GM12878 (cell line): ENCODE measurements around the gene MYL3. TPM values are rescaled to one million over a fixed set of nuclear protein-coding genes. Genes with fewer than 3 reads are reported as not detected.

ENCODE experiments used
- ATAC-seq: fragments of 200-7000 bp; cut with Tn5 transposase; 3 replicates; pipeline ENCODE4 v1.9.1; 2020; ENCODE audit warnings: mild to moderate bottlenecking, moderate library complexity
- BruUV-seq: library from RNA; stranded (reverse); fragments of 400-500 nt; replicated peaks from 2 replicates; lab custom pipeline; 2021; lab: Mats Ljungman, UMichigan
- CTCF ChIA-PET: fragments of 300-600 bp; sonication (Branson Sonifier 250); formaldehyde crosslinking; extraction: SDS; loops from one replicate; lab custom pipeline; 2021; ENCODE audit warnings: inconsistent platforms; lab: Yijun Ruan, JAX
- POLR2A ChIA-PET: fragments of 350-600 bp; formaldehyde crosslinking; extraction: SDS; loops from one replicate; lab custom pipeline; 2021; ENCODE audit warnings: inconsistent platforms; lab: Charles Lee
- RAD21 ChIA-PET: fragments of 300-600 bp; sonication (Branson Sonifier 250); formaldehyde crosslinking; loops from one replicate; lab custom pipeline; 2023; ENCODE audit warnings: antibody characterized with exemption; ENCODE audit not compliant: unreplicated experiment; lab: Charles Lee
- SMC1A ChIA-PET: fragments of 300-600 bp; sonication (Branson Sonifier 250); formaldehyde crosslinking; loops from one replicate; lab custom pipeline; 2023; ENCODE audit not compliant: unreplicated experiment, uncharacterized antibody; lab: Charles Lee
- DNase-seq: peaks from one replicate; pipeline ENCODE4 v3.0.0-alpha.2; 2011; ENCODE audit warnings: low read depth, low spot score
- FAIRE-seq: peaks from 3 replicates; lab custom pipeline; 2011; peaks lifted over from hg19 to GRCh38; lab: Jason Lieb, UNC
- H2AFZ ChIP-seq: 2 replicates; pipeline ENCODE4 v1.6.0; 2011; ENCODE audit warnings: low read depth, low read length, control low read depth; ENCODE audit not compliant: control insufficient read depth
- H3K27ac ChIP-seq: 2 replicates; pipeline ENCODE4 v1.5.1; 2011; ENCODE audit warnings: control low read depth; ENCODE audit not compliant: control insufficient read depth, insufficient read depth
- H3K27me3 ChIP-seq, 2 experiments: replicated peaks in 1 of 2; 2 replicates each; pipeline versions ENCODE4 v1.6.0 to v1.6.1; 2011; ENCODE audit warnings: low read length in 1 of 2; ENCODE audit not compliant: control insufficient read depth in 2 of 2, insufficient read depth in 2 of 2
- H3K36me3 ChIP-seq, 2 experiments: 2 replicates each; pipeline ENCODE4 v1.5.1; 2011; ENCODE audit warnings: low read length in 1 of 2; ENCODE audit not compliant: control insufficient read depth in 2 of 2, insufficient read depth in 2 of 2
- H3K4me1 ChIP-seq: 2 replicates; pipeline ENCODE4 v1.6.1; 2011; ENCODE audit warnings: mild to moderate bottlenecking, low read length, moderate library complexity, mixed read lengths; ENCODE audit not compliant: control insufficient read depth, insufficient read depth
- H3K4me2 ChIP-seq: 2 replicates; pipeline ENCODE4 v1.6.0; 2011; ENCODE audit warnings: control low read depth; ENCODE audit not compliant: control insufficient read depth, insufficient read depth
- H3K4me3 ChIP-seq: fragments of 200-600 bp; sonication (generic); 2 replicates; pipeline ENCODE4 v1.5.1; 2016
- H3K79me2 ChIP-seq: 2 replicates; pipeline ENCODE4 v1.6.0; 2011; ENCODE audit warnings: low read length; ENCODE audit not compliant: control insufficient read depth, insufficient read depth
- H3K9ac ChIP-seq: 2 replicates; pipeline ENCODE4 v1.8.0; 2011; ENCODE audit warnings: low read length, control low read depth, mixed read lengths; ENCODE audit not compliant: control insufficient read depth, insufficient read depth
- H3K9me3 ChIP-seq: replicated peaks from 3 replicates; pipeline ENCODE4 v1.5.1; 2011; ENCODE audit warnings: mild to moderate bottlenecking, low read length; ENCODE audit not compliant: control insufficient read depth, insufficient read depth
- H4K20me1 ChIP-seq: 2 replicates; pipeline ENCODE4 v1.6.0; 2011; ENCODE audit not compliant: control insufficient read depth, insufficient read depth
- CEBPZ ChIP-seq: fragments of 150-350 bp; IDR thresholded peaks from 2 replicates; pipeline ENCODE4 v1.6.1; 2016; ENCODE audit warnings: low read depth, low read length
- KDM1A ChIP-seq: fragments of 200-600 bp; sonication (generic); IDR thresholded peaks from 2 replicates; pipeline ENCODE4 v1.6.1; 2016; ENCODE audit warnings: borderline replicate concordance
- NBN ChIP-seq: fragments of 450-650 bp; IDR thresholded peaks from 2 replicates; pipeline ENCODE4 v1.6.1; 2016
- NFIC ChIP-seq: IDR thresholded peaks from 2 replicates; pipeline ENCODE4 v1.6.1; 2012; ENCODE audit warnings: low read depth, mild to moderate bottlenecking, inconsistent platforms, low read length, moderate library complexity
- POLR2AphosphoS2 ChIP-seq: IDR thresholded peaks from 2 replicates; pipeline ENCODE4 v1.6.1; 2011; ENCODE audit warnings: low read depth, mild to moderate bottlenecking, low read length, improper control_type of control experiment, moderate library complexity
- SIN3A ChIP-seq: IDR thresholded peaks from 2 replicates; pipeline ENCODE4 v1.6.1; 2012; ENCODE audit warnings: low read depth, low read length, improper control_type of control experiment
- SMAD1 ChIP-seq: fragments of 450-650 bp; IDR thresholded peaks from 2 replicates; pipeline ENCODE4 v1.6.1; 2018; ENCODE audit warnings: mild to moderate bottlenecking, low read depth; ENCODE audit not compliant: partially characterized antibody
- SMAD5 ChIP-seq: IDR thresholded peaks from 2 replicates; pipeline ENCODE4 v1.6.1; 2016; ENCODE audit warnings: antibody characterized with exemption, low read depth
- SUPT20H ChIP-seq: IDR thresholded peaks from 2 replicates; pipeline ENCODE4 v1.6.1; 2011; ENCODE audit warnings: low read depth, mild to moderate bottlenecking, low read length, moderate library complexity, borderline replicate concordance; ENCODE audit not compliant: control insufficient read depth
- USF1 ChIP-seq: IDR thresholded peaks from 2 replicates; pipeline ENCODE4 v1.6.1; 2011; ENCODE audit warnings: borderline replicate concordance, low read depth, mild to moderate bottlenecking, moderate library complexity, mixed read lengths, low read length; ENCODE audit not compliant: insufficient read depth; ENCODE audit errors: extremely low read length
- WGBS: methylation state at CpG from one replicate; pipeline ENCODE4 v1.1.6; 2016; ENCODE audit warnings: low lambda C conversion rate; ENCODE audit not compliant: insufficient replicate concordance, insufficient coverage; ENCODE audit errors: missing lambda C conversion rate; 5-methylcytosine and 5-hydroxymethylcytosine counted together
- in situ Hi-C: fragments of 300-500 bp; cut with MboI; formaldehyde crosslinking; loops from 9 replicates; pipeline ENCODE4 v1.14.3; 2018; ENCODE audit warnings: mixed read lengths
- intact Hi-C: fragments of 100-400 bp; cut with micrococcal nuclease; formaldehyde crosslinking; loops from one replicate; pipeline ENCODE4 v1.14.2; 2022; ENCODE audit not compliant: unreplicated experiment
- polyA plus RNA-seq, 11 experiments: library from polyadenylated mRNA; depleted of rRNA in 4 of 11; unstranded in 6 of 11; stranded (reverse) in 5 of 11; fragments of >200 nt; fragmentation: Nextera tagmentation in 4 of 11; fragmentation: Illumina TruSeq in 1 of 11; extraction: Ambion mirVana in 4 of 11; extraction: Trizol in 1 of 11; gene quantifications; 1 replicate in 1 of 11; 2 replicates in 10 of 11; pipeline versions ENCODE4 v1.2.1 to v1.2.3, GENCODE V29; 2011 to 2016; ENCODE audit warnings: inconsistent platforms in 2 of 11, missing spikeins in 2 of 11, low read depth in 1 of 11
- total RNA-seq, 4 experiments: library from RNA; depleted of rRNA in 3 of 4; stranded (reverse); fragments of >200 nt in 3 of 4; fragmentation: Illumina TruSeq in 1 of 4; extraction: Trizol in 1 of 4; gene quantifications; 2 replicates each; pipeline versions ENCODE4 v1.2.1 to v1.2.3, GENCODE V29; 2013 to 2021

Gene MYL3
- total and polyA plus RNA-seq, 10 of the 15 experiments (the other 5 are each of a cell fraction or from before 2014, with no cell fraction given): 0.40 TPM; not detected in 9

GRCh38 chr3:46895761-46896160 lies 32.5 kb upstream of the MYL3 start:
- no TSS peak for BruUV-seq
- Histone ChIP-seq H3K27me3 (peaks cover 2 to 3% of the 10 kb centered on the region in 2 experiments; a peak in 3 of 4 replicates), H4K20me1 (peaks cover 3% of the 10 kb centered on the region; the same call in 1 of the 2 replicates), H3K9me3 (no peaks in the 10 kb centered on the region), H3K27ac (no peak overlapping the region), H3K36me3 (no peaks in the 10 kb centered on the region), H3K4me1 (no peaks in the 10 kb centered on the region; the same call in 1 of the 2 replicates), H3K4me2 (no peak overlapping the region), H2AFZ (no peak overlapping the region), H3K9ac (no peak overlapping the region), H3K79me2 (no peaks in the 10 kb centered on the region), H3K4me3 (no peak overlapping the region)
- no peak for ATAC-seq
- in situ Hi-C loops: loop anchor here (5.0 kb wide), 1 partner anchor 183 kb away; no protein-coding TSS in a partner anchor
- POLR2A ChIA-PET: no interaction called here
- WGBS: 44% methylated on average over 4 of the region's 4 CpGs
- CTCF ChIA-PET: interaction anchor here (0.6 to 2.9 kb wide), 22 partner anchors 9 to 428 kb away, joined by 3 to 35 read pairs (median 4); no protein-coding TSS in a partner anchor
- no peak for FAIRE-seq
- intact Hi-C loops: loop anchor here (1.0 kb wide), 2 partner anchors 29 to 190 kb away; no protein-coding TSS in a partner anchor
- RAD21 ChIA-PET: interaction anchor here (0.8 to 1.9 kb wide), 5 partner anchors 14 to 193 kb away, joined by 3 to 10 read pairs (median 6); no protein-coding TSS in a partner anchor
- DNase-seq: no peak
- no peak for TF ChIP-seq KDM1A
- no peak for TF ChIP-seq CEBPZ
- TF ChIP-seq SMAD5: no peak
- no peak for TF ChIP-seq USF1
- TF ChIP-seq NFIC: no peak
- no peak for TF ChIP-seq SIN3A
- TF ChIP-seq SUPT20H: no peak
- TF ChIP-seq SMAD1: no peak
- no peak for TF ChIP-seq NBN
- TF ChIP-seq POLR2AphosphoS2: no peak
- SMC1A ChIA-PET: interaction anchor here (0.6 to 2.5 kb wide), 9 partner anchors 14 to 193 kb away, joined by 3 to 16 read pairs (median 4); partner anchors contain the start of gene PTH1R
